Effector memory CD4-positive, alpha-beta T cell (primary cell): ENCODE measurements around the gene LANCL1.
"Not testable (repeated sequence)": the region's sequence is repeated elsewhere in the genome, so short reads cannot be mapped to it uniquely, and the experiment has no call there.

Source experiments
- DNase-seq, 3 donors: peaks; one replicate each; pipeline ENCODE4 v3.0.0-alpha.2; 2020
- H3K27ac ChIP-seq: 2 replicates; pipeline ENCODE4 v1.7.0; 2013; ENCODE audit warnings: mild to moderate bottlenecking, low read length, moderate library complexity; ENCODE audit not compliant: insufficient read depth, poor library complexity, severe bottlenecking
- H3K27me3 ChIP-seq: replicated peaks from 2 replicates; pipeline ENCODE4 v1.7.0; 2013; ENCODE audit warnings: mild to moderate bottlenecking, low read length; ENCODE audit not compliant: insufficient read depth, control insufficient read depth, poor library complexity, severe bottlenecking
- H3K36me3 ChIP-seq: 2 replicates; pipeline ENCODE4 v1.7.0; 2013; ENCODE audit warnings: mild to moderate bottlenecking, low read length, moderate library complexity; ENCODE audit not compliant: control insufficient read depth, insufficient read depth
- H3K4me1 ChIP-seq: 2 replicates; pipeline ENCODE4 v1.7.0; 2013; ENCODE audit warnings: low read length, mild to moderate bottlenecking; ENCODE audit not compliant: control insufficient read depth, insufficient read depth, poor library complexity, severe bottlenecking
- H3K4me3 ChIP-seq: 2 replicates; pipeline ENCODE4 v1.7.0; 2013; ENCODE audit warnings: low read length, low read depth, mild to moderate bottlenecking; ENCODE audit not compliant: insufficient read depth, poor library complexity, severe bottlenecking
- H3K9me3 ChIP-seq: 2 replicates; pipeline ENCODE4 v1.7.0; 2013; ENCODE audit warnings: mild to moderate bottlenecking, low read length, moderate library complexity; ENCODE audit not compliant: control insufficient read depth

LANCL1 gene

GRCh38 chr2:210460322-210461227 lies 16.0 kb downstream of the LANCL1 start:
- Histone ChIP-seq H3K27ac (no peak overlapping the region), H3K36me3 (peaks cover 6% of the 10 kb centered on the region), H3K27me3 (no peaks in the 10 kb centered on the region), H3K4me3 (no peak overlapping the region), H3K4me1 (no peaks in the 10 kb centered on the region), H3K9me3 (no peaks in the 10 kb centered on the region)
- no peak for DNase-seq

GRCh38 chr2:210459880-210460279 lies 16.7 kb downstream of the LANCL1 start:
- H3K4me3 ChIP-seq = no peak overlapping the region
- H3K9me3 ChIP-seq = no peaks in the 10 kb centered on the region
- no peaks in the 10 kb centered on the region for H3K4me1 ChIP-seq
- no peak overlapping the region for H3K27ac ChIP-seq
- DNase-seq = no peak
- H3K36me3 ChIP-seq = peaks cover 11% of the 10 kb centered on the region
- H3K27me3 ChIP-seq = no peaks in the 10 kb centered on the region

GRCh38 chr2:210459407-210459806 lies 17.2 kb downstream of the LANCL1 start:
- no peak overlapping the region for H3K4me3 ChIP-seq
- H3K36me3 ChIP-seq = peaks cover 16% of the 10 kb centered on the region
- no peaks in the 10 kb centered on the region for H3K4me1 ChIP-seq

DNA sequence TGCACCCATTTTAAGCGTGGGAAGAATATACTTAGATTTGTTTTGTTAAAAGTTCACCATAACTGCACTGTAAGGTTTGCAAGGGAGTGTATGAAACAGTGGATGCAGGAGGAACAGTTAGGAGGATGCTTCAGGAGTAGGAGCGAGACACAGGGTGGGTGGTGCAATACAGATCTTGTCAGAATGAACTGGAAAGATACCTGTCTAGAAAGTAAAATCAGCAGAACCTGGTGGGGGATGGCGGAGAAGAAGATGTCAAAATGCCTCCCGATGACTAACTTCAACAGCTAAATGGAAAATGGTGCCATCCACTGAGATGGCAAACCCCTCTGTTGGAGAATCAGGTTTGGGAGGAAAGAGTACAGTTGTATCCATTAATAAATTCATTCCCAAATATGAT lies 18.2 kb downstream of the LANCL1 start:
- peaks cover 25% of the 10 kb centered on the region for H3K36me3 ChIP-seq
- no peak for DNase-seq
- H3K27me3 ChIP-seq = no peaks in the 10 kb centered on the region
- H3K4me1 ChIP-seq = no peaks in the 10 kb centered on the region
- no peaks in the 10 kb centered on the region for H3K9me3 ChIP-seq
- H3K4me3 ChIP-seq = no peak overlapping the region
- H3K27ac ChIP-seq = no peak overlapping the region

More at GRCh38 chr2:210459407-210459806, 17.2 kb downstream of the LANCL1 start:
- no peak for DNase-seq
- no peaks in the 10 kb centered on the region for H3K9me3 ChIP-seq
- H3K27ac ChIP-seq = no peak overlapping the region
- H3K27me3 ChIP-seq = no peaks in the 10 kb centered on the region

- peaks cover 38% of the 10 kb centered on the region for H3K36me3 ChIP-seq
- H3K27me3 ChIP-seq = no peaks in the 10 kb centered on the region
- no peaks in the 10 kb centered on the region for H3K9me3 ChIP-seq
Observed at GRCh38 chr2:210456571-210456970, 20.0 kb downstream of the LANCL1 start.

GRCh38 chr2:210454336-210454735 lies 22.2 kb downstream of the LANCL1 start:
- H3K36me3 ChIP-seq = peaks cover 35% of the 10 kb centered on the region
- no peaks in the 10 kb centered on the region for H3K4me1 ChIP-seq

More at GRCh38 chr2:210456571-210456970, 20.0 kb downstream of the LANCL1 start:
- no peaks in the 10 kb centered on the region for H3K4me1 ChIP-seq
- no peak overlapping the region for H3K4me3 ChIP-seq
- DNase-seq = no peak
- H3K27ac ChIP-seq = no peak overlapping the region

DNA sequence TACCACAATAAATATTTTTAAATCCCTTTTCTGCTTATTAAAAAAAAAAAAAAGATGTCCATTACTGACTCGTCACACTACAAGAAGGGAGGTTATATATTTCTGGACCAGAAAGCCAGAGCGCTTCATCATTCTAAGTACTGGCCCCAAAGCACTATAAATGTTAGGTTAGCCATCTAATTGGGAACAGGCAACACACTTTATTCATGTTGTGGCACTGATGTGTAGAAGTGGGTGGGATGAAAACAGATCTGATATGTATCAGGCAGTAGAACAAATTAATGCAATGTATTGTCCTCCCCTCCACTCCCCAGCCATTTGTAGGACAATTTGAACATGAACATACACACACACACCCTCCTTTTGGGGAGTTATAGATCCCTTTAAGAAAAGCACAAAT lies 24.4 kb downstream of the LANCL1 start:
- Histone ChIP-seq H3K4me1 (no peaks in the 10 kb centered on the region), H3K36me3 (peaks cover 35% of the 10 kb centered on the region), H3K9me3 (no peaks in the 10 kb centered on the region), H3K27me3 (no peaks in the 10 kb centered on the region), H3K27ac (no peak overlapping the region), H3K4me3 (no peak overlapping the region)
- no peak for DNase-seq

More at GRCh38 chr2:210454336-210454735, 22.2 kb downstream of the LANCL1 start:
- no peaks in the 10 kb centered on the region for H3K9me3 ChIP-seq
- H3K27me3 ChIP-seq = no peaks in the 10 kb centered on the region
- H3K4me3 ChIP-seq = no peak overlapping the region
- no peak overlapping the region for H3K27ac ChIP-seq
- no peak for DNase-seq

DNA sequence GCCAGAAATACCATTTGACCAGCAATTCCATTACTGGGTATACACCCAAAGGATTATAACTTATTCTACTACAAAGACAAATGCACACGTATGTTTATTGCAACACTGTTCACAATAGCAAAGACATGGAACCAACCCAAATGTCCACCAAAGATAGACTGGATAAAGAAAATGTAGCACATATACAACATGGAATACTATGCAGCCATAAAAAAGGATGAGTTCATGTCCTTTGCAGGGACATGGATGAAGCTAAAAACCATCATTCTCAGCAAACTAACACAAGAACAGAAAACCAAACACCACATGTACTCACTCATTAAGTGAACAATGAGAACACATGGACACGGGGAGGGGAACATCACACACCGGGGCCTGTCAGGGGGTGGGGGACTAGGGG lies 25.6 kb downstream of the LANCL1 start:
- not testable (repeated sequence) for DNase-seq, H3K4me1 ChIP-seq, H3K27ac ChIP-seq, H3K27me3 ChIP-seq, H3K9me3 ChIP-seq, H3K4me3 ChIP-seq
- H3K36me3 ChIP-seq = peaks cover 35% of the 10 kb centered on the region

GRCh38 chr2:210445732-210446131 lies 30.8 kb downstream of the LANCL1 start:
- no peaks in the 10 kb centered on the region for H3K4me1 ChIP-seq
- H3K27ac ChIP-seq = no peak overlapping the region
- H3K9me3 ChIP-seq = no peaks in the 10 kb centered on the region
- no peaks in the 10 kb centered on the region for H3K27me3 ChIP-seq
- H3K36me3 ChIP-seq = peaks cover 14% of the 10 kb centered on the region
- no peak overlapping the region for H3K4me3 ChIP-seq
- no peak for DNase-seq

DNA sequence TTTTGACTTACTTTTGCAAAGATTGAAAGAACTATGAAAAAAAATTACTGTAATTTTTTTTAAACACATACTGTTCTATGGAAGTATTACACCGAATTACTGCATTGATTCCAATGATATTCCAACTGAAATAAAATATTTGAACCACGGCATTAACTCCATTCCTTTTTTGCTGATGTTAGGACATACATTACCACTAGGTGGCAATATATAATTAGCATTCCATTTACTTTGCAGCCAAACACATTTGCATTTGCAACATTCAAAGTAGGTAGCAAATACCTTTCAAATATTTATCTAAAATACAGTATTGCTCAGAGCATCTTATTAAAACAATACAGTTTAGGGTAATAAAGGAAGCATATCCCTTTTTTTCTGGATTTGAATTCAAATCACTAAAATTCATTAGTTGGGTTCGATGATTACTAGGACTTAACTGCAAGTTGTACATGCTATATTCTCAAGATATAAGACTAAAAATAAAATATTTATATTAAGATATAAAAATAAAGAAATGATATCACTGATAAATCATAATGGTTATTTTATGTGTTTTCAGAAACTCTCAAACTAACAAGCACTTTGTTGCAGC lies 31.3 kb downstream of the LANCL1 start:
- H3K9me3 ChIP-seq = no peaks in the 10 kb centered on the region
- no peak overlapping the region for H3K27ac ChIP-seq
- H3K36me3 ChIP-seq = peaks cover 17% of the 10 kb centered on the region
- no peak for DNase-seq
- no peaks in the 10 kb centered on the region for H3K27me3 ChIP-seq
- no peaks in the 10 kb centered on the region for H3K4me1 ChIP-seq
- no peak overlapping the region for H3K4me3 ChIP-seq
